NB4 (cell line): ENCODE measurements around the gene PRIMA1.

Experiments used
- DNase-seq: peaks from one replicate; pipeline ENCODE4 v3.0.0; 2010; ENCODE audit warnings: low read depth
- H3K4me3 ChIP-seq: one replicate; pipeline ENCODE4 v1.5.1; 2011; ENCODE audit warnings: mild to moderate bottlenecking, low read depth, low read length, moderate library complexity
- CTCF ChIP-seq: IDR thresholded peaks from one replicate; pipeline ENCODE4 v1.5.1; 2012; ENCODE audit warnings: low read depth, low read length
- MAX ChIP-seq: IDR thresholded peaks from 2 replicates; pipeline ENCODE4 v1.6.1; 2011; ENCODE audit warnings: low read depth, low read length
- MYC ChIP-seq: IDR thresholded peaks from 2 replicates; pipeline ENCODE4 v1.6.1; 2011; ENCODE audit warnings: low read depth, low read length
- POLR2A ChIP-seq: IDR thresholded peaks from 2 replicates; pipeline ENCODE4 v1.6.1; 2011; ENCODE audit warnings: mild to moderate bottlenecking; ENCODE audit not compliant: insufficient read length; ENCODE audit errors: extremely low read depth

The PRIMA1 gene

DNA sequence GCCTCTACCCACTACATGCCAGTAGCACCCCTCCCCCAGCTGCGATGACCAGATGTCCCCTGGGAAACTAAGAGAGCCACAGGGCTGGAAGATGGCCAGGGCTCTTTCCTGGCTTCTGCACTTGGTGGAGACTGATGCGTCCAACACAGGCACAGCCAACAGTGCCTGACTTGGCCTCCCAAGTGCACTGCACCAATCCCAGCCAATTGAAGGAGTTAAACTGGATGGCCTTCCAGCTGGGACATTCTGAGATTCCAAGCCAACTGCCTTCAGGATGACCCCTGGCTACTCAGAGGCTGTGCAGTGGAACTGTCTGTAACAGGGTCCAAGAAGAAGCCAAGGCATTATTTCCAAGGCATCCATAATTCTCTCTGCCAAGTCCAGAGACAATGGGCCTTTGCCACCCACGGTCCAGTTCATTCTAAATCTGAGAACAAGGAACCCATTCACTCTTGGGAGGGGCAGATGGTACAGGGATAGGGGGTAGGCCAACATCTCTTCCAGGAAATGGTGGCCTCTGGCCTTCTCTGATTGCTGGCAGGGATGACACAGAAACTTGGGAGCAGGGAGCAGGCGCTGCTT lies 35.2 kb downstream of the PRIMA1 start:
- H3K4me3 ChIP-seq: no peak overlapping the region
- TF ChIP-seq CTCF (no peak), MYC (no peak), POLR2A (no peak), MAX (no peak)
- no peak for DNase-seq

GRCh38 chr14:93751946-93752655 lies 36.2 kb downstream of the PRIMA1 start:
- TF ChIP-seq CTCF: no peak
- no peak for TF ChIP-seq MAX
- no peak for TF ChIP-seq POLR2A
- H3K4me3 ChIP-seq: no peak overlapping the region
- no peak for DNase-seq

- TF ChIP-seq POLR2A (no peak), CTCF (no peak), MYC (no peak), MAX (no peak)
Observed at GRCh38 chr14:93749076-93749420, 39.2 kb downstream of the PRIMA1 start.

DNA sequence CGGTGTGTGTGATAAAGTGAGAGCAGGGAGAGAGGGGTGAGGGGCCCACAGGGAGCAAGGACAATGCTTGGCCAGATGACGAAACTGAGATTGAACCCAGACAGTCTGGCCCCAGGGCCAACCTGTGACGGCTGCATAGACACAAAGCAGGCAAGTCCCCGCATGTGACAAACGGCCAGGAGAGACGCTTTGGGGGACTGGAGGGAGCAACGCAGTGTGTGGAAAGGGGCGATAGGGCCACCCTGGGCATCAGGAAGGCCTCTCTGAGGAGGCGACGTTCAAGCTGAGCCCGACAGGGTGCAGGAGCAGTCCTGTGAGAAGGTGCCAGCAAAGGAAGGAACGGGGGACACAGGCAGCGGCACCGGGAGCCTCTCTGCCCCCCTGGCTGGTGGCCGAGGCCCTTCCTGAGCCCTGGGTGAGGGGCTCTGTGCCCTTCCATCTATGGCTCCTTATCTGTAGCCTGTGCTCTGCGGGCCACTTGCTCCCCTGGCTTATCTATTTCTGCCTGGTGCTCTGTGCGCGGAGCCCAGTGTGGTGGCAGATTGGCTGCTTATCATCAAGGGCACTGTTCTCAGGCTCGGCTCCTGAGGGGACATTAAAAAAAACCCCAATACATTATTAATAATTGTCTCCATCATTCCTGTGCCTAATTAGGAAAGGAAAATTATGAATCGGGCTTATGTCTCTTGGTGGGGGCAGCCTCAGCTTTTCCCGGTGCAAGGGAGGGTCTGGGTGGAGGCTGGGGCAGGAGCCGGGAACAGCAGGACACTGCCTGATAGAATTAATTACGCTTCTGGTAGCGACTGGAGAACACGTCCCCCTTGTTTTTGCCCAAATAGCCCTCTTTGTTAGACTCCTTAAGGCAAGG lies 39.8 kb downstream of the PRIMA1 start:
- TF ChIP-seq CTCF (no peak), MYC (no peak), POLR2A (no peak), MAX (no peak)
- H3K4me3 ChIP-seq: no peak overlapping the region

More at GRCh38 chr14:93749076-93749420, 39.2 kb downstream of the PRIMA1 start:
- H3K4me3 ChIP-seq: no peak overlapping the region
- no peak for DNase-seq

DNA sequence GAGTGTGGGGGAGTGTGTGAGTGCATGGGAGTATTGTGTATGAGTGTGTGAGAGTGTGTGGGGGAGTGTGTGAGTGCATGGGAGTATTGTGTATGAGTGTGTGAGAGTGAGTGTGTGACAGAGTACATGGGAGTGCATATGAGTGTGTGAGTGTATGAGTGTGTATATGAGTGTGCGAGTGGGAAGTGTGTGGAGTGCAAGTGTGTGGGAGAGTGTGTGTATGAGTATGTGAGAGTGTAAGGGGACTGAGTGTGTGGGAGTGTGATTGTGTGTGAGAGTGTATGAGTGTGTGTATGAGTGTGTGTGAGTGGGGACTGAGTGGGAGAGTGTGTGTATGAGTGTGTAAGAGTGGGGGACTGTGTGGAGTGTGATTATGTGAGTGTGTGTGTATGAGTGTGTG lies 40.7 kb downstream of the PRIMA1 start:
- TF ChIP-seq POLR2A: no peak
- TF ChIP-seq MYC: no peak
- no peak for TF ChIP-seq MAX
- no peak for TF ChIP-seq CTCF
- no peak overlapping the region for H3K4me3 ChIP-seq

More for the DNA sequence above, 39.8 kb downstream of the PRIMA1 start:
- DNase-seq: no peak

More for the DNA sequence above, 40.7 kb downstream of the PRIMA1 start:
- DNase-seq: no peak
